PFSK-1 (cell line): ENCODE results near the gene HM13.
A peak's percentile ranks its signal among the peaks of the same experiment; 100 is the strongest.

Experiments used
- FOXP2 ChIP-seq: optimal IDR thresholded peaks from 2 replicates; pipeline ENCODE3; 2011; ENCODE audit warnings: borderline replicate concordance, control low read depth, inconsistent platforms; ENCODE audit not compliant: insufficient read depth; ENCODE audit errors: extremely low read length, extremely low read depth
- POLR2AphosphoS5 ChIP-seq: IDR thresholded peaks from 2 replicates; pipeline ENCODE4 v1.6.1; 2012; ENCODE audit warnings: low read depth, mild to moderate bottlenecking, control low read depth, low read length, moderate library complexity
- SIN3A ChIP-seq: IDR thresholded peaks from 2 replicates; pipeline ENCODE4 v1.6.1; 2012; ENCODE audit warnings: mild to moderate bottlenecking, low read length, moderate library complexity, borderline replicate concordance; ENCODE audit not compliant: insufficient read depth
- TAF1 ChIP-seq: IDR thresholded peaks from 2 replicates; pipeline ENCODE4 v1.6.1; 2012; ENCODE audit warnings: low read length, control low read depth, borderline replicate concordance; ENCODE audit not compliant: insufficient read depth
- TF ChIP-seq, protein P1 (sequence below), 2 experiments: IDR thresholded peaks; 2 replicates each; pipeline versions ENCODE4 v1.6.1 to v1.8.0; 2011 to 2012; ENCODE audit warnings: low read depth in 2 of 2, low read length in 2 of 2, control low read depth in 1 of 2, inconsistent platforms in 1 of 2, mild to moderate bottlenecking in 1 of 2, moderate library complexity in 1 of 2; ENCODE audit not compliant: insufficient read depth in 1 of 2

Gene HM13

DNA sequence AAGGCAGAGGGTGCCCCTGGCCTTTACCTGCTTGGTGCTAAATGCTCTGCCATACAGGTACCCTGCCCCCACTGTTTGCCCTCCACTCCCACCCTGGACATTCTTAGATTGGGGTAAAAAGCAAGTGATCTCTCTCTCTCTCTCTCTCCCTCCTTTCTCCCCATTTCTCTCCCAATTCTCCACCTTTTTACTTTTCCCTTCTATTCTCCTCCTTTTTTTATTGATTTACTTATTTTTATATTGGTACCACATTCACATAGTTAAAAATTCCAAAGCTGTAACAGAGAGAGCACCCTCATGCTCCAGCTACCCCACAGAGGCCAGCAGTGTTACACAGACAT, 53.1 kb downstream of the HM13 start:
- TF ChIP-seq SIN3A (no peak), TAF1 (no peak), FOXP2 (no peak), POLR2AphosphoS5 (no peak)
- TF ChIP-seq, protein P1, sequence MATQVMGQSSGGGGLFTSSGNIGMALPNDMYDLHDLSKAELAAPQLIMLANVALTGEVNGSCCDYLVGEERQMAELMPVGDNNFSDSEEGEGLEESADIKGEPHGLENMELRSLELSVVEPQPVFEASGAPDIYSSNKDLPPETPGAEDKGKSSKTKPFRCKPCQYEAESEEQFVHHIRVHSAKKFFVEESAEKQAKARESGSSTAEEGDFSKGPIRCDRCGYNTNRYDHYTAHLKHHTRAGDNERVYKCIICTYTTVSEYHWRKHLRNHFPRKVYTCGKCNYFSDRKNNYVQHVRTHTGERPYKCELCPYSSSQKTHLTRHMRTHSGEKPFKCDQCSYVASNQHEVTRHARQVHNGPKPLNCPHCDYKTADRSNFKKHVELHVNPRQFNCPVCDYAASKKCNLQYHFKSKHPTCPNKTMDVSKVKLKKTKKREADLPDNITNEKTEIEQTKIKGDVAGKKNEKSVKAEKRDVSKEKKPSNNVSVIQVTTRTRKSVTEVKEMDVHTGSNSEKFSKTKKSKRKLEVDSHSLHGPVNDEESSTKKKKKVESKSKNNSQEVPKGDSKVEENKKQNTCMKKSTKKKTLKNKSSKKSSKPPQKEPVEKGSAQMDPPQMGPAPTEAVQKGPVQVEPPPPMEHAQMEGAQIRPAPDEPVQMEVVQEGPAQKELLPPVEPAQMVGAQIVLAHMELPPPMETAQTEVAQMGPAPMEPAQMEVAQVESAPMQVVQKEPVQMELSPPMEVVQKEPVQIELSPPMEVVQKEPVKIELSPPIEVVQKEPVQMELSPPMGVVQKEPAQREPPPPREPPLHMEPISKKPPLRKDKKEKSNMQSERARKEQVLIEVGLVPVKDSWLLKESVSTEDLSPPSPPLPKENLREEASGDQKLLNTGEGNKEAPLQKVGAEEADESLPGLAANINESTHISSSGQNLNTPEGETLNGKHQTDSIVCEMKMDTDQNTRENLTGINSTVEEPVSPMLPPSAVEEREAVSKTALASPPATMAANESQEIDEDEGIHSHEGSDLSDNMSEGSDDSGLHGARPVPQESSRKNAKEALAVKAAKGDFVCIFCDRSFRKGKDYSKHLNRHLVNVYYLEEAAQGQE (IDR thresholded peaks at IDR 0.05; ENCODE audit: insufficient read depth in 1 of 2, low read depth in 2 of 2, low read length in 2 of 2), result no peak

DNA sequence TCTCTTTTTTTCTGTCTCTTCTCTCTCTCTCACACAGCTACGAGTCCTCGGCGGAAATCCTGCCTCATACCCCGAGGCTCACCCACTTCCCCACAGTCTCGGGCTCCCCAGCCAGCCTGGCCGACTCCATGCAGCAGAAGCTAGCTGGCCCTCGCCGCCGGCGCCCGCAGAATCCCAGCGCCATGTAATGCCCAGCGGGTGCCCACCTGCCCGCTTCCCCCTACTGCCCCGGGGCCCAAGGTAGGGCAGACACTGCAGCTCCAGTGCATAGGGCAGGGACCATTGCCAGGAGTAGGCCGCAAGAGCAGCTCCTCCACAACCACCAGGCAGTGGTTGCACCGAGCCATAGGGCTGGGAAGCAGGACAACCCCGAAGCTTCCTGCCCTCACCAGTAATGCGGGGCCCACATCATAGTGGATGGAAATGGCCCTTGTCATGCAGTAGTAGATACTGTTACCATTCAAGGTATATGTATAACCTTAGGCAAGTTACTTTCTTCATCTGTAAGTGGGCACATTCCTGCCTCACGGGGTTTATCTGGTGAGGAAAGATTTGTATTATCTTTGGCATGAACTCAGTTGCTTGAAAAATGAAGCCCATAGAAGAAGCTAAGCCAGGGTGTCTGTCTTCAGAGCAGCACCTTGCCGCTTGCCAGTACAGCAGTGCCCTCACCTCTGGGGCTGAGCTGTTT, 53.9 kb downstream of the HM13 start:
- no peak for TF ChIP-seq TAF1
- no peak for TF ChIP-seq FOXP2
- TF ChIP-seq SIN3A, result no peak
- no peak for TF ChIP-seq POLR2AphosphoS5
- TF ChIP-seq, protein P1 (IDR thresholded peaks at IDR 0.05; ENCODE audit: insufficient read depth in 1 of 2, low read depth in 2 of 2, low read length in 2 of 2), result no peak

DNA sequence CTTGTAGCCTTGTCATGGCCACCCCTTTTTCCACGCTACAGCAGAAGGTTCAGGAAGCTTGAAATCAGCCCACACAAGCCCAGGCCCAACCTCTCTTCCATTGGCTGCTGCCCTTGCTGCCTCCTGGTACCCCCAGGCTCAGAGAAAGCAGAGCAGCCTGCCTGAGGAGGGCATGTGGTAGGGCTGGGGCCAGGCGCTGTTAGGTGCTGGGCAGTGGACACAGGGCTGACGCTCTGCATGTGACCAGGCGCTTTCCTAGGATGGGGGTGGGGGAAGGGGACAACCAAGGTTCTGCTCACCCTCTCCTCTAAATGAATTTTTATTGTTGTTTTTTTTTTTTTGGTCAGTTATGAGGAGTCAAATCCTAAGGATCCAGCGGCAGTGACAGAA, 54.5 kb downstream of the HM13 start:
- no peak for TF ChIP-seq SIN3A
- no peak for TF ChIP-seq POLR2AphosphoS5
- no peak for TF ChIP-seq FOXP2
- no peak for TF ChIP-seq TAF1

DNA sequence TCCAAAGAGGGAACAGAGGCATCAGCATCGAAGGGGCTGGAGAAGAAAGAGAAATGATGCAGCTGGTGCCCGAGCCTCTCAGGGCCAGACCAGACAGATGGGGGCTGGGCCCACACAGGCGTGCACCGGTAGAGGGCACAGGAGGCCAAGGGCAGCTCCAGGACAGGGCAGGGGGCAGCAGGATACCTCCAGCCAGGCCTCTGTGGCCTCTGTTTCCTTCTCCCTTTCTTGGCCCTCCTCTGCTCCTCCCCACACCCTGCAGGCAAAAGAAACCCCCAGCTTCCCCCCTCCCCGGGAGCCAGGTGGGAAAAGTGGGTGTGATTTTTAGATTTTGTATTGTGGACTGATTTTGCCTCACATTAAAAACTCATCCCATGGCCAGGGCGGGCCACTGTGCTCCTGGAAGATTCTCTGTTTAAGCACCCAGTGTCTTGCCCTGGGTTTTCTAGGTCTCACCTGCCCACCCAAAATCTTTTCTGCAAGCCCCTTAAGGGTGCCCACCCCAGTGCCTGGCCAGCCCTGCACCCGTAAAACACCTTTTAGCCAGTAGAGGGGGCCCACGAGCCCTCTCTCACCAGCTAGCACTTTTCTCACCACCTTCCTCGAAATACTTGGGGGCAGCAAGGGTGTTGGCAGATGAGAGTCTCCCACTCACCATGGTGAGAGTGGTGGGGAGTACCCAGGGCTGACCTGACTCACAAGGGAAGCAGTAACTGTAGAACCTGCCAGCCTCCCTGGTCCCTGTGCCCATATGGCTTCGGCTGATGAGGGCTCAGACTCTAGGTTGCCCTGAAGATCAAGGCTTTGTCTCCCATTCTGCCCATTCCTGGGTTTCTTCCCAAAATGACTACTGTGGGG, 55.1 kb downstream of the HM13 start:
- TF ChIP-seq POLR2AphosphoS5 (peak; percentile 15; the same call in 1 of the 2 replicates), FOXP2 (no peak), SIN3A (no peak)

DNA sequence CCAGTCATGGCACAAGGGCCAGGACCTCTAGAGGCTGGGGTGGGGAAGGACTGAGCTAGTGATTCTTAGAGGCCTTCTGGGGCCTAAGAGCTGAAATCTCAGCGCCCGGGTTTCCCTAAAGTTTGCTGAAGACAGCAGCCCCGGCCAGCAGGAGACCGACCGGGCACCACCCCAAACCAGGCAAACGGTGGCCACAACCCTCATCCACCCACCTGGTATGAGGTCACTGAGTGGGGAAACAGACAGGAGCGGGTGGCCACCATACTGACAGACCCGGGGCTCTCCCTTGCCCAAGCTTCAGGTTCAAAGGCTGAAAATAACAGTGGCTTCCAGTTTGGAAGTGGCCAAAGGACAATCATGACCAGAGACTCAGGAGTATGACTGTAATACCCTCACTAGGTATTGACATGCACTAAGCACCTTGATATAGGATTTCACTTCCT, 55.8 kb downstream of the HM13 start:
- TF ChIP-seq, protein P1 (IDR thresholded peaks at IDR 0.05; ENCODE audit: insufficient read depth in 1 of 2, low read depth in 2 of 2, low read length in 2 of 2), result no peak
- TF ChIP-seq SIN3A (no peak), FOXP2 (no peak), POLR2AphosphoS5 (no peak), TAF1 (no peak)
